Naive B cell (primary cell): ENCODE results near the gene MOB3B. TPM values are rescaled to one million over a fixed set of nuclear protein-coding genes. Genes with fewer than 3 reads are reported as not detected.

Source experiments
- ATAC-seq, 2 donors: fragments of 150-1000 bp; cut with Tn5 transposase; 2 replicates each; pipeline ENCODE4 v1.10.0; 2021; ENCODE audit warnings: low read depth in 2 of 2, mild to moderate bottlenecking in 2 of 2, moderate library complexity in 2 of 2
- DNase-seq: peaks from one replicate; pipeline ENCODE4 v3.0.0; 2022
- H3K27ac Mint-ChIP-seq, 6 donors: one replicate each; pipeline ENCODE4 v1.8.0; 2020 to 2022; ENCODE audit warnings: mild to moderate bottlenecking in 6 of 6, mixed read lengths in 6 of 6, moderate library complexity in 5 of 6, inconsistent platforms in 2 of 6
- H3K27me3 Mint-ChIP-seq, 3 donors: one replicate each; pipeline ENCODE4 v1.8.0; 2021 to 2022; ENCODE audit warnings: mixed read lengths in 3 of 3, mild to moderate bottlenecking in 1 of 3
- H3K36me3 Mint-ChIP-seq, 2 donors: one replicate each; pipeline ENCODE4 v1.8.0; 2020 to 2022; ENCODE audit warnings: mixed read lengths in 2 of 2, inconsistent platforms in 1 of 2, mild to moderate bottlenecking in 1 of 2
- H3K4me1 Mint-ChIP-seq, 3 donors: one replicate each; pipeline ENCODE4 v1.8.0; 2020 to 2022; ENCODE audit warnings: mixed read lengths in 3 of 3, inconsistent platforms in 1 of 3, mild to moderate bottlenecking in 1 of 3, moderate library complexity in 1 of 3
- H3K4me3 Mint-ChIP-seq, 8 donors: one replicate each; pipeline ENCODE4 v1.8.0; 2020 to 2022; ENCODE audit warnings: mild to moderate bottlenecking in 8 of 8, mixed read lengths in 8 of 8, moderate library complexity in 8 of 8, inconsistent platforms in 2 of 8
- H3K9me3 Mint-ChIP-seq, 7 donors: one replicate each; pipeline ENCODE4 v1.8.0; 2020 to 2022; ENCODE audit warnings: mixed read lengths in 7 of 7, mild to moderate bottlenecking in 5 of 7, inconsistent platforms in 2 of 7, moderate library complexity in 1 of 7
- polyA plus RNA-seq, 6 donors: library from polyadenylated mRNA; unstranded; fragments of 300-500 nt; fragmentation: Illumina TruSeq; gene quantifications; one replicate each; pipeline ENCODE4 v1.2.3, GENCODE V29; 2021; ENCODE audit warnings: low read depth in 6 of 6

Gene MOB3B
- polyA plus RNA-seq, 6 donors from 2014 or later: 9.5 to 19.8 (median 15.7) TPM

DNA sequence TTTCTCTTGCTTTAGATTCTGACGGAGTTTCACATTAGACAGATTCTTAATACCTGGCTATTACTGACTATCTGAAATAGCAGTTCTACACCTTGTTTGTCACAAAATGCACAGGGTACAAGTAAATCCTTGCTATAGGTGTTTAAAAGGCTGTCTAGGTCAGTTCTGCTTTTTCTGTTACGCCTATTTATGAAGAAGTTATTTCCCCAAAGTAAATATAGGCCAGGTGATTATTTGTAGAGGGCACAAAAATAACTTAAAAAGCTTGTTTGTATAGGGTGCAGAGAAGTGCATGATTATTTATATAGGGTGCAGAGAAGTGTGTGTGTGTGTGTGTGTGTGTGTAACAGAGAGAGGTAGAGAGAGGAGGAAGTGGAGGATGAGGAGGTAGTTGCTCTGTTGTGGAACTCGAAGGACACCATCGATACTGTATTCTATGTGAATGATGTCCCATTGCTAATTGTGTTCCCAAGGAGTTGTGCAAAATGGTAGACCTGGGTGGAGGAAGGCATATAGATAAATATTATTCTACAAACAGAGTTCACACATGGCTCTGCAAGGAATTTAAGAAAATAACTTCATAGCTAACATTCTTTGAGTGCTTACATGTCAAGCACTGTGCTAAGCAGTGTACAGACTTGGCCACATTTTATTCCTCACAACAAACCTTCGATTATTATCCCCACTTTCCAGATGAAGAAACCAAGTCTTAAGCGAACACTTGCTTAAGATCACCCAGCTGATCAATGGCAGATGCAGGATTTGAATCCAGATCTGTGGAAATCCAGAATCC is 136.4 kb downstream of the MOB3B start:
- ATAC-seq (peak; percentile 81 to 85), DNase-seq (peak; percentile 28)
- Mint-ChIP-seq H3K9me3 (no peaks in the 10 kb centered on the region), H3K36me3 (peaks cover 7 to 8% of the 10 kb centered on the region in 2 donors), H3K4me1 (peaks cover 54 to 80% (median 73%) of the 10 kb centered on the region in 3 donors), H3K27me3 (no peaks in the 10 kb centered on the region), H3K4me3 (peak overlapping the region; percentile 6 to 85 (median 67)), H3K27ac (peak overlapping the region; percentile 28 to 88 (median 69))

DNA sequence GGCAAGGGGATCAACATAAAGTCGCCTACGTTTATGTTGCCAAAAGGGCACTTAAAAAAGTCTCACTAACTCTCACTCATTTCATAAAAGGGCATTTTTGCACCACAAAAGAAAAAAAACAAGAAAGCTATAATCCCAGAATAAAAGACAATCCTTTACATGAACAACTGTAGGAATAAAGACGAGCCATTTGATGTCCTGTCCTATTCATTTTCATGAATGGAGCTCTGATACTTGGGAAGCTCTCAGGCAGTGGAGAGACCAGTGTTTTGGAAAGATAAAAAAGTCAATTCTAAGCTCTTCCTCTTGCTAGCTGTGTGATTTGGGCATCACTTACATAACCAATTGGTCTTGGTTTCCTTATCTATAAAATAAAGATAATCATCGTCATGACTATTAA is 137.2 kb downstream of the MOB3B start:
- DNase-seq (no peak), ATAC-seq (no peak)
- Mint-ChIP-seq H3K4me1 (peaks cover 54 to 83% (median 81%) of the 10 kb centered on the region in 3 donors), H3K27me3 (no peaks in the 10 kb centered on the region), H3K9me3 (no peaks in the 10 kb centered on the region), H3K4me3 (peak overlapping the region in 4 of 8 donors; percentile 28 to 81 (median 56)), H3K27ac (peak overlapping the region in 4 of 6 donors; percentile 63 to 91 (median 75)), H3K36me3 (peaks cover 7 to 8% of the 10 kb centered on the region in 2 donors)

DNA sequence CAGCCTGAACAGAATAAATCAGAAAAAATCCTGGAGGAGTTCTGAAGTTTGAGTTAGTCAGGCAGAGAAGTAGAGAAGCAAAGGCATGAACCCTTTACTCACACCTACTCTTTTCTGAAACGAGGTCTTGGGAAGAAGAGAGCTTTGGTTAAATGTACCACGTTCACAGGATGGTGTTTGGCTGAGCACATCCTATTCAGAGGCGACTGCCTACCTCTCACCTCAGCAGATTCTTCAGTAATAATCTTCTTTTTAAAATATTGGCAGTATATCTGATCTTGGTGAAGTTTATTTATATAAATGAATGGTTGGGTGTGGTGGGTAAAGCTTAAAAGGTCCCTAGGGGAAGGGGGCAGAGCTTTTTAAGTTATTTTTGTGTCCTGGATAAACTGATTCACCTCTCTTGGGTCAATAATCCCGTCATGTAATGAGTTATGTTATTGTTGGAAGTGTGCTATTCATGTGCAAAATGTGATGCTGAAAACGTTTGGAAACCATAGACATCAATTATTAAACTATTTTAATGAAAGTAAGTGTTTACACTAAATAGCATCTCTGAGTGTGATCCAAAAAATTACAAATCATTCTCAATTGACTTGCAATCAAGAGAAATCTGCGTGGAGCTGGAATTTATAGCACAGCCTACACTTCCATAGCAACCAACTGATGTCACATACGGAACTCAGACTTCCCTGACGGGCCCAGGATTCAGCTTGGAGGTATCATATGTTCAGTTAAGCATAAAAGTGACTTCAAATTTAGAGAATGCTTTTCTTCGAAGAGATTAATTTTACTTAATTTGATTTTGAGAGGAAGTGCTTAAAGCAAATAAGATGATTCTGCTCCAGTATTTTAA is 138.3 kb downstream of the MOB3B start:
- H3K4me1 Mint-ChIP-seq: peaks cover 56 to 90% (median 83%) of the 10 kb centered on the region in 3 donors
- H3K9me3 Mint-ChIP-seq: no peaks in the 10 kb centered on the region
- H3K4me3 Mint-ChIP-seq: peak overlapping the region in 4 of 8 donors; percentile 19 to 44 (median 32)
- DNase-seq (no peak), ATAC-seq (no peak)
- peaks cover 0 to 2% of the 10 kb centered on the region in 2 donors for H3K36me3 Mint-ChIP-seq
- no peaks in the 10 kb centered on the region for H3K27me3 Mint-ChIP-seq
- H3K27ac Mint-ChIP-seq: peak overlapping the region in 4 of 6 donors; percentile 2 to 64 (median 48)

DNA sequence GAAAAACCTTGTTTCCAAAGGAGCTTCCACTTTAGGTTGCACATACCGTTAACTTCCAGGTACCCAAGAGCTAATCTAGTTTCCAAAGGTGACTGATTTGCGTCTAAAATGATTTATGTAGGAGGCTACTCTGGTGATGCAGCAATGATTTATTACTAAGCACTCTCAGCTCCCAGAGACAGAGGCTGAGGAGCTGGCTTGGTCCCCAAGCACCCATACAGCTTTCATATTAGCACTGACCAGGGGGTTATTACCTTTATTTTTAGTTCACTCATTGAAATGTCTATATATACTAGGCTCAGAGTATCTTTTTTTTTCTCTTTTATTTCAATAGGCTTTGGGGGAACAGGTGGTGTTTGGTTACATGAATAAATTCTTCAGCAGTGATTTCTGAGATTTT is 141.5 kb downstream of the MOB3B start:
- H3K4me1 Mint-ChIP-seq: peaks cover 65 to 96% (median 86%) of the 10 kb centered on the region in 3 donors
- no peaks in the 10 kb centered on the region for H3K27me3 Mint-ChIP-seq
- ATAC-seq (no peak), DNase-seq (no peak)
- no peaks in the 10 kb centered on the region for H3K9me3 Mint-ChIP-seq
- H3K36me3 Mint-ChIP-seq: no peaks in the 10 kb centered on the region
- H3K27ac Mint-ChIP-seq: peak overlapping the region in 2 of 6 donors; percentile 33 to 35
- no peak overlapping the region for H3K4me3 Mint-ChIP-seq

DNA sequence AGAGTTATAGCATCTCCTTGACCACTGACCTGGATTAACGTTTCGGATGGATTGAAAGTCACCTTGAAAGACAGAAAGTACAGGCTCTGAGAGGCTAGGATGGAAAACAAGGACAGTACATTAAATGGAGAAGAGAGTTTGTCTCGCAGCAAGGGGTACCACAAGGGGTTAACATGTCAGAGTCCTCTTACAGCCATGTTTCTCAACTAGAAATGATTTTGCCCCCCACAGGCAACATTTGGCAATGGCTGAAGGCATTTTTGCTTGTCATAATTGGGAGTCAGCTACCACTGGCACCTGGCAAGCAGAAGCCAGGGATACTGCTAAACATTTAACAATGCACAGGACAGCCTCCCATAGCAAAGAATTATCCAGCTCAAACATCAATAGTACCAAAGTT is 141.9 kb downstream of the MOB3B start:
- peak overlapping the region in 1 of 6 donors; percentile 27 for H3K27ac Mint-ChIP-seq
- ATAC-seq (no peak), DNase-seq (no peak)
- H3K36me3 Mint-ChIP-seq: no peaks in the 10 kb centered on the region
- H3K27me3 Mint-ChIP-seq: no peaks in the 10 kb centered on the region
- peaks cover 64 to 96% (median 86%) of the 10 kb centered on the region in 3 donors for H3K4me1 Mint-ChIP-seq
- H3K4me3 Mint-ChIP-seq: no peak overlapping the region
- no peaks in the 10 kb centered on the region for H3K9me3 Mint-ChIP-seq

DNA sequence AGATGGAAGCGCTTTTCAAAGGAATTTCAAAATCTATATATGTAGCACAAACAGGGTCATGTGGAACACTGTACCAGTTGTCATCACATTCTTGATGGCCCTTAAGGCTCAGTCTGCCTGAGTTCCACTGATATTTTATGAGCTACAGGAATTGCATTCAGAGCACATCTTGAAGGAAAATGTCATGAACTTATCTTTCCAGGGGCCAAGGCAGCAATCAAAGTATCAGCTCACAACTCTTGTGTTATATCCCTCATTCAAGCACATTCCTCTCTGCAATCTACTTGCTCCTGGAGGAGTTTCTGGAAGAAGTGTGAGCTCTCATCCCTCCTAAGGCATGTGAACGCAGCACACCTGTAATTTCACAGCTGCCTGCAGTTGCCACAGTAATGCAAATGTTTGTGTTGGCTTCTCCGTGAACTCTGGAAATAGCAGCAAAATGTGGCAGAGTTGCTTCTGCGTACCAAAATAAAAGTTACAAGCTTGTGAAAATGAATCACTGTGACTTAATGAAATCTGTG is 143.0 kb downstream of the MOB3B start:
- Mint-ChIP-seq H3K27me3 (no peaks in the 10 kb centered on the region), H3K9me3 (no peaks in the 10 kb centered on the region), H3K4me3 (no peak overlapping the region), H3K4me1 (peaks cover 60 to 96% (median 86%) of the 10 kb centered on the region in 3 donors), H3K36me3 (no peaks in the 10 kb centered on the region), H3K27ac (peak overlapping the region in 1 of 6 donors; percentile 33)
- ATAC-seq: no peak
- no peak for DNase-seq

DNA sequence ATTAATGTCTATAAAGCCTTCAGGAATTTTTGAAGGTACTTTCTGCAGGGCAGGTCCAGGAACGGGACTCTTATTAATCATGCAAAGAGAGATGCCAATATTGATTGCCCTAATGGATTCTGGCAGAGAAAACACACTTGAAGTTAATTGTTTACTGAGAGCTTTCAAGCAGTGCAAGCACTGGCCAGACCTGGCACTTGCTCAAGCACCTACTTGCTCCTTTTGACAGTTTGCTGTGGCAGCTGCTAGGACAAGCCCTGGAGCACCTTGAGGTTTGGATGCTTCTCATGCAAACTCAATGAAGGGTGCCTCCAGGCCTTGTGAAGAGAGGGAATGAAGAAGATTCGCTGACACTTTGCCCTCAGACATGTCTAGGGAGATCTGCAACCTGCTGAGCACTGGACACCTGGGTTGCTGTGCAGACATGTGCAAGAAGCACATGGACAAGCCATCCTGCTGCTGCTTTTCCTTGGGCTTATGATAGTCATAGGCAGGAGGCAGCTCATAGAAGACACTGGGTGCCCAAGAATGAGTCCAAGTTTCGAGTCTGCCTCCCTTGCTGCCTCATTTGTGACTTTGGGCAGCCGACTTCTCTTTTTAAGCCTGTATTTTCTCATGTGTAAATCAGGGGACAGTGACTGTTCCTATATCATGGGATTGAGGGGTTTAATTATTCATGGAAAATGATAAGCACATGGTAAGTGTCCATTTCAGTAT is 143.8 kb downstream of the MOB3B start:
- Mint-ChIP-seq H3K27ac (peak overlapping the region in 4 of 6 donors; percentile 2 to 58 (median 35)), H3K4me1 (peaks cover 61 to 96% (median 86%) of the 10 kb centered on the region in 3 donors), H3K4me3 (peak overlapping the region in 1 of 8 donors; percentile 76)

DNA sequence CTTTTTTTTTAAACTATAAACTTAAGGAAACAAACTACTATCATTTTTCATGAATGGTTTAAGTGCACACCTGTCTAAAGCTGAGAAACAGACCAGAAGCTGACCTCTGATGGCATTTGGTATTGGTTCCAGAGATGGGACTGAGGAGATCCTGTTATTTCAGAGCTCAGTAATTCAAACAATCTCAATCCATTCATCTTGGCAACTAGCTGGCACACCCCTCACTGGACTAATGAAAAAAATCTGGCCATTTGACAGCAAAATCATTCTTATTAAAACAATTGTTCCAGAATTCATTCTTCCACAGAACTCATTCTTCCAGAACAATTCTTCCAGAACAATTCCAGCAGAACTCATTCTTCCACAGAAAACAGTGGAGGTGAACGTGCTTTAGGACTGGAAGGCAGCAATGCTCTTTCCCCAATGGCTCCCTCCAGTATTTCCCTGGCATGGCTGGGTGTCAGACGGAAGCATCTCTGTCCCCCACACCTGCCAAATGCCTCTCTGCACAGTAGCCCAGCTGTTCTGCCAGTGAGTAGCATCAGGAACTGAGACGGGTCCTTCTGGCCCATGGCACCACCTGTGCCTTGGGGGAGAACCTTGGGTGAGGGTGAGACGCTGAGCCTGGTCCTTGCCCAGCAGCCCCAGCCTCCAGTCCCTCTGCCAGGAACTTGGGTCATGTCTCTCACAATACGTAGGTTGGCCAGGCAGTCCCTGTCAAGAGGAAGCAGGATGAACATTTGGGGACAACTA is 145.2 kb downstream of the MOB3B start:
- Mint-ChIP-seq H3K36me3 (no peaks in the 10 kb centered on the region), H3K4me1 (peaks cover 62 to 98% (median 91%) of the 10 kb centered on the region in 3 donors), H3K4me3 (peak overlapping the region in 6 of 8 donors; percentile 20 to 80 (median 58)), H3K9me3 (no peaks in the 10 kb centered on the region), H3K27me3 (no peaks in the 10 kb centered on the region), H3K27ac (peak overlapping the region in 5 of 6 donors; percentile 12 to 80 (median 52))
- DNase-seq (no peak), ATAC-seq (peak; percentile 40 to 47)

More for the DNA sequence above, 143.8 kb downstream of the MOB3B start:
- Mint-ChIP-seq H3K36me3 (no peaks in the 10 kb centered on the region), H3K27me3 (no peaks in the 10 kb centered on the region), H3K9me3 (no peaks in the 10 kb centered on the region)
- DNase-seq (no peak), ATAC-seq (no peak)

DNA sequence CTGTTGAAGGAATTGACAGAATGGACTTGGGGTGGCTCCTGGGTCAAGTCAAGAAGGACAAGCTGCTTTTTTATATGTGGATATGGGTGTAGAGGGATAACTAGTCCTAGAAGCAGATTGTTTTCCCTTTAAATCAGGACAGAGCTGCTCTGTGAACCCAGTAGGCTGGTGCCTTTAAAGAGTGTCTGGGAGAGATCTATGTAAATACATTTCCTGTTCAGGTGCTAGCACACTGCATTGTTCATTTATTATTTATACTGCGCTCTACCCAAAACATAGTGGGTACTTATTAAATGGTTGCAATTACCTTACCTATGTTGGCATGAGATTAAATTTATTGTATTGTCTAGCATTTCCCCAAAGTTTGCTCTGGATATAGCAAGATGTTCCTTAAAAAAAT is 146.1 kb downstream of the MOB3B start:
- peak overlapping the region in 5 of 6 donors; percentile 44 to 90 (median 86) for H3K27ac Mint-ChIP-seq
- ATAC-seq (peak; percentile 65 to 69), DNase-seq (no peak)
- H3K4me1 Mint-ChIP-seq: peaks cover 65 to 98% (median 91%) of the 10 kb centered on the region in 3 donors
- no peaks in the 10 kb centered on the region for H3K27me3 Mint-ChIP-seq
- H3K36me3 Mint-ChIP-seq: no peaks in the 10 kb centered on the region
- H3K4me3 Mint-ChIP-seq: peak overlapping the region in 7 of 8 donors; percentile 28 to 82 (median 73)
- no peaks in the 10 kb centered on the region for H3K9me3 Mint-ChIP-seq

DNA sequence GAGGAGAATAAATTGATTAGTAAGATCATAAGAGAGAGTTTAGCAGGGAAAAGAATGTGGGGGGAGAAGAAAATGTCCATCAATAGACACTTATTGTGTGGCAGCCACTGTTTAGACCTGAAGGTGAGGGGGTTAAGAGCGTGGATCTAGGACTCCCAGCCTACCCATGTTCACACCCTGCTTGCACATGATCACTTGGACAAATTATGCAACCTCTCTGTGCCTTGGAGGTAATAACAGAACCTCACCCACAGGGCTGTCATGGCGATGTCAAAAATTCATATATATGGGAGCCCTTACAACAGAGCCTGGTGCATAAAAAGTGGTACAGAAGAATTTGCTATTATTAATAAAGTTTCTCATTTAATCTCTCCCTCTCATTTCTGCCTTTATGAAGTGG is 146.6 kb downstream of the MOB3B start:
- H3K4me1 Mint-ChIP-seq: peaks cover 70 to 98% (median 91%) of the 10 kb centered on the region in 3 donors
- peak overlapping the region in 5 of 8 donors; percentile 28 to 82 (median 74) for H3K4me3 Mint-ChIP-seq
- ATAC-seq (no peak), DNase-seq (no peak)
- H3K9me3 Mint-ChIP-seq: no peaks in the 10 kb centered on the region
- H3K27ac Mint-ChIP-seq: peak overlapping the region; percentile 13 to 90 (median 48)
- H3K36me3 Mint-ChIP-seq: no peaks in the 10 kb centered on the region
- H3K27me3 Mint-ChIP-seq: no peaks in the 10 kb centered on the region

DNA sequence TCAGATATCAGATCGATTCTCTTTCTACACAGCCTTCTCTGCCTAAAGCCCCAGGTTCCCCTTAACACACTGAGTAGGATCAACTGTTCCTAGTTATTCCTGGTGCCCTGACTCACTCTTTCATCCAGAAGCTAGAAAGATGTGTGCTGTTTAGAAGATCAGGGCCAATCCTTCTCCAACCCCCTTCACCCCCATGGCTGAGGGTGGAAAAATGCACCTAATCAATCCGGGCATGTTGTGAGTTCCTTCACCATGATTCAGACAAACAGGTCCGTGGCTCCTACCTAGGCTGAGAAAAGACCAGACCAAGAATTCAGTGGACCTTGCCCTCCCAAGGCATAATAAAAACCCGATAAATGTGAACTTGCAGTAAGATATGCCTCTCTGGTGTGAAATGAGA is 147.3 kb downstream of the MOB3B start:
- H3K4me1 Mint-ChIP-seq: peaks cover 74 to 98% (median 91%) of the 10 kb centered on the region in 3 donors
- H3K36me3 Mint-ChIP-seq: no peaks in the 10 kb centered on the region
- no peaks in the 10 kb centered on the region for H3K27me3 Mint-ChIP-seq
- ATAC-seq: no peak
- no peak overlapping the region for H3K4me3 Mint-ChIP-seq
- no peaks in the 10 kb centered on the region for H3K9me3 Mint-ChIP-seq
- DNase-seq: no peak
- H3K27ac Mint-ChIP-seq: no peak overlapping the region
